Small intestine (tissue), 7 donors: ENCODE data around the gene NCOR2. TPM values are rescaled to one million over a fixed set of nuclear protein-coding genes. Genes with fewer than 3 reads are reported as not detected.

ENCODE experiments used
- DNase-seq, 2 donors: peaks; one replicate each; pipeline versions ENCODE4 v3.0.0 to v3.0.0-alpha.2; 2013
- FAIRE-seq: peaks from 2 replicates; lab custom pipeline; 2012; peaks lifted over from hg19 to GRCh38; lab: Jason Lieb, UNC
- H3K27ac ChIP-seq, 3 donors: one replicate each; pipeline ENCODE4 v1.5.1; 2013; ENCODE audit warnings: low read length in 2 of 3, mild to moderate bottlenecking in 2 of 3, control low read depth in 1 of 3, inconsistent platforms in 1 of 3, low read depth in 1 of 3, moderate library complexity in 1 of 3
- H3K27me3 ChIP-seq, 3 donors: one replicate each; pipeline ENCODE4 v1.6.1; 2013; ENCODE audit warnings: low read length in 3 of 3, inconsistent platforms in 1 of 3; ENCODE audit not compliant: control insufficient read depth in 3 of 3, insufficient read depth in 3 of 3
- H3K36me3 ChIP-seq, 3 donors: one replicate each; pipeline ENCODE4 v1.6.1; 2013; ENCODE audit warnings: low read length in 3 of 3, inconsistent platforms in 1 of 3, low read depth in 1 of 3, mild to moderate bottlenecking in 1 of 3, moderate library complexity in 1 of 3; ENCODE audit not compliant: control insufficient read depth in 3 of 3, insufficient read depth in 2 of 3
- H3K4me1 ChIP-seq, 3 donors: one replicate each; pipeline ENCODE4 v1.6.1; 2013; ENCODE audit warnings: low read length in 2 of 3, inconsistent platforms in 1 of 3, low read depth in 1 of 3, mild to moderate bottlenecking in 1 of 3, moderate library complexity in 1 of 3; ENCODE audit not compliant: control insufficient read depth in 3 of 3, insufficient read depth in 2 of 3
- H3K4me3 ChIP-seq, 3 donors: one replicate each; pipeline ENCODE4 v1.5.1; 2013; ENCODE audit warnings: low read length in 3 of 3, control low read depth in 1 of 3, inconsistent platforms in 1 of 3, low read depth in 1 of 3, mild to moderate bottlenecking in 1 of 3, moderate library complexity in 1 of 3
- H3K9me3 ChIP-seq, 2 donors: one replicate each; pipeline ENCODE4 v1.6.1; 2013; ENCODE audit warnings: low read depth in 1 of 2, low read length in 1 of 2; ENCODE audit not compliant: control insufficient read depth in 2 of 2, insufficient read depth in 1 of 2
- WGBS, 3 donors: extraction: QIAGEN DNeasy Blood & Tissue Kit; methylation state at CpG; one replicate each; pipeline ENCODE4 v1.1.7; 2013; 5-methylcytosine and 5-hydroxymethylcytosine counted together
- polyA plus RNA-seq, 4 donors: library from polyadenylated mRNA; stranded (reverse) in 3 of 4; unstranded in 1 of 4; fragments of 200-250 nt in 3 of 4; fragments of 120-200 nt in 1 of 4; gene quantifications; one replicate each; pipeline versions ENCODE4 v1.2.1 to v1.2.3, GENCODE V29; 2013
- donor health status: healthy with polysubstance abuse.
- donor health status: control.
- donor health status: control.
- donor health status: Bipolar disorder and iron deficiency.
- donor health status: healthy.

NCOR2 gene
- polyA plus RNA-seq, 4 donors = 26.2 to 85.9 (median 40.2) TPM

- peaks cover 0 to 62% (median 1%) of the 10 kb centered on the region in 3 donors for H3K36me3 ChIP-seq
- FAIRE-seq (no peak), DNase-seq (no peak)
- H3K9me3 ChIP-seq = no peaks in the 10 kb centered on the region
- no peak overlapping the region for H3K4me3 ChIP-seq
- H3K27me3 ChIP-seq = no peaks in the 10 kb centered on the region
- no peak overlapping the region for H3K27ac ChIP-seq
- H3K4me1 ChIP-seq = peaks cover 6 to 50% (median 10%) of the 10 kb centered on the region in 3 donors
- 65 to 88% (median 72%) methylated on average over 10 of the region's 10 CpGs for WGBS, 3 donors
These were observed 46.5 kb downstream of the NCOR2 start for GRCh38 chr12:124520907-124521306.

GRCh38 chr12:124520265-124520701 lies 47.1 kb downstream of the NCOR2 start:
- DNase-seq (no peak), FAIRE-seq (no peak)
- Histone ChIP-seq H3K9me3 (no peaks in the 10 kb centered on the region), H3K27me3 (no peaks in the 10 kb centered on the region), H3K36me3 (peaks cover 0 to 64% (median 1%) of the 10 kb centered on the region in 3 donors), H3K4me3 (no peak overlapping the region), H3K4me1 (peaks cover 6 to 50% (median 10%) of the 10 kb centered on the region in 3 donors), H3K27ac (peak overlapping the region in 1 of 3 donors; percentile 96)
- 66 to 83% (median 76%) methylated on average over 14 of the region's 14 CpGs for WGBS, 3 donors

- DNase-seq (no peak), FAIRE-seq (no peak)
- Histone ChIP-seq H3K4me3 (peak overlapping the region in 1 of 3 donors; percentile 42), H3K27me3 (no peaks in the 10 kb centered on the region), H3K9me3 (no peaks in the 10 kb centered on the region), H3K36me3 (peaks cover 0 to 65% (median 1%) of the 10 kb centered on the region in 3 donors), H3K27ac (peak overlapping the region; percentile 22 to 96 (median 82)), H3K4me1 (peaks cover 6 to 50% (median 10%) of the 10 kb centered on the region in 3 donors)
- WGBS, 3 donors = 62 to 73% (median 70%) methylated on average over 10 of the region's 10 CpGs
These were observed 47.7 kb downstream of the NCOR2 start for GRCh38 chr12:124519746-124520145.

GRCh38 chr12:124518051-124518932 lies 49.1 kb downstream of the NCOR2 start:
- peak overlapping the region in 2 of 3 donors; percentile 14 to 31 for H3K4me3 ChIP-seq
- no peak for FAIRE-seq
- WGBS, 3 donors = 7 to 31% (median 20%) methylated on average over 48 to 51 of the region's 51 CpGs

More at GRCh38 chr12:124518051-124518932, 49.1 kb downstream of the NCOR2 start:
- Histone ChIP-seq H3K36me3 (peaks cover 0 to 75% (median 1%) of the 10 kb centered on the region in 3 donors), H3K27ac (peak overlapping the region; percentile 82 to 96 (median 90)), H3K9me3 (no peaks in the 10 kb centered on the region), H3K4me1 (peaks cover 6 to 56% (median 11%) of the 10 kb centered on the region in 3 donors), H3K27me3 (no peaks in the 10 kb centered on the region)
- peak; percentile 97 for DNase-seq
